ENCODE measurements around the gene CCL14. TPM values are rescaled to one million over a fixed set of nuclear protein-coding genes. Genes with fewer than 3 reads are reported as not detected.
A peak's percentile ranks its signal among the peaks of the same experiment; 100 is the strongest.

CCL14 gene
- total and polyA plus RNA-seq, 2 of the 8 experiments (the other 6 are each of a cell fraction or from before 2014, with no cell fraction given): not detected

DNA sequence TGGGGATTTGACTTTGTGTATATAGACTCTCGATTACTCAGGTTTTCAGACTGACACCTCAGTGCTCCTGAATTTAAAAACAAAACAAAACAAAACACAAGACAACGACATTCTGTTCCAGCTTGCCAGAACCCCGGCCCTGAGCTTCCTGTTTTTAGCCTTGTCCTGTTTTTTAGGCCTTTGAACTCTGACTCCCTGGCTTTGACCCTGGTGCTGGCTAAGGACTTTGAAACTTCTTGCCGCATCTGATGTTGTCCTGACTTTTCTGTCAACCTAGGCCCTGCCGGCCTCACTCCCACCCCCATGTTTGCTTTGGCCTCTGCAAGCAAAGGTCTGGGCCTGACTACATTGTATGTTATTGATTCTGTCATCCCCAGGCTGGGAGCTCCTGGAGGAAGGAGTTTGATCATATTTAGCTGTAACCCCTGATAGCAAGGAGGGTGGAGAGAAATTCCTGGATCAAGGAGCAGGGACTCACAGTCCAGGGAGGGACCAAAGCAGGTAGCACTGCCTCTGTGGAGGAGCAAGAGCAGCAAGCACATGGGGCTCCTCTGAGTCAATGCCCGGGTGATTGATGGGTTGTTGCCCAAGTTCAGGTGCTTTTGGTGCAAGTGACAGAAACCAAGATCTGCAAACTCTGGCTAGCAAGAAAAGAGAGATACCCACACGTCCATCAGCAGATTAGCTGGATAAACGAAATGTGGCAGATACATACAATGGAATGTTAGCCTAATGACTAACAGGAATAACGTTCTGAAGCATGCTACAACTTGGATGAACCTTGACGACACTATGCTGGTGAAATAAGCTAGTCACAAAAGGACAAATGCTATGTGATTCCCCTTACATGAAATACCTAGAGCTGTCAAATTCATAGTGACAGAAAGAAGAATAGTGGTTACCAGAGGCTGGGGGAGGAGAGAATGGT, 12.9 kb downstream of the CCL14 start:
- Histone ChIP-seq H4K91ac (replicated peaks; ENCODE audit: insufficient read length, low read length) (no peak overlapping the region), H3K4ac (replicated peaks; ENCODE audit: insufficient read length, low read depth, low read length) (no peak overlapping the region), H3K56ac (replicated peaks; ENCODE audit: insufficient read length, low read depth, low read length) (no peak overlapping the region), H3K9ac (replicated peaks in 1 of 4; ENCODE audit: extremely low read depth in 1 of 4, low read depth in 3 of 4, low read length in 3 of 4) (no peak overlapping the region), H2AFZ (ENCODE audit: low read length) (no peak overlapping the region), H2BK20ac (ENCODE audit: low read length) (no peak overlapping the region), H2BK5ac (ENCODE audit: low read depth, low read length) (no peak overlapping the region; the same call in 1 of the 2 replicates), H3K23me2 (ENCODE audit: low read depth, low read length) (no peaks in the 10 kb centered on the region), H2AK5ac (ENCODE audit: low read depth, low read length) (no peak overlapping the region), H3K27ac (ENCODE audit: low read depth, low read length) (no peak overlapping the region), H3K4me3 (ENCODE audit: extremely low read depth in 1 of 4, insufficient read depth in 2 of 4, low read depth in 3 of 4, low read length in 4 of 4) (no peak overlapping the region), H4K20me1 (replicated peaks in 1 of 2; ENCODE audit: control insufficient read depth in 1 of 2, insufficient read depth in 2 of 2, low read length in 2 of 2) (no peaks in the 10 kb centered on the region), H2BK12ac (ENCODE audit: low read depth, low read length) (no peak overlapping the region), H3K79me1 (ENCODE audit: low read depth, low read length) (no peaks in the 10 kb centered on the region), H3K27me3 (replicated peaks in 1 of 4; ENCODE audit: control insufficient read depth in 3 of 4, extremely low read depth in 1 of 4, insufficient read depth in 3 of 4, low read length in 3 of 4) (no peaks in the 10 kb centered on the region), H3K79me2 (ENCODE audit: control insufficient read depth in 1 of 2, insufficient read depth in 2 of 2, low read length in 2 of 2) (no peaks in the 10 kb centered on the region), H2BK120ac (replicated peaks; ENCODE audit: low read depth, low read length) (no peak overlapping the region), H3K14ac (ENCODE audit: insufficient read length) (no peak overlapping the region), H3K23ac (ENCODE audit: insufficient read length) (no peak overlapping the region), H3K9me3 (ENCODE audit: insufficient read depth in 2 of 2, low read depth in 1 of 2, low read length in 1 of 2) (no peaks in the 10 kb centered on the region), H2BK15ac (ENCODE audit: low read length) (no peak overlapping the region), H3K36me3 (ENCODE audit: control insufficient read depth in 2 of 4, insufficient read depth in 4 of 4, low read length in 3 of 4) (no peaks in the 10 kb centered on the region), H4K5ac (ENCODE audit: insufficient read length, low read depth, low read length) (no peak overlapping the region), H3K18ac (ENCODE audit: extremely low read depth, low read length) (no peak overlapping the region), H4K8ac (ENCODE audit: extremely low read depth, insufficient read depth, low read length) (peak overlapping the region; percentile 65; the same call in 1 of the 2 replicates), H3K4me1 (replicated peaks in 1 of 4; ENCODE audit: control insufficient read depth in 3 of 4, insufficient read depth in 4 of 4, low read length in 3 of 4) (peaks cover 0 to 2% (median 0%) of the 10 kb centered on the region in 4 experiments; a peak in 2 of 7 replicates), H3K4me2 (ENCODE audit: insufficient read depth in 1 of 2, low read depth in 2 of 2, low read length in 2 of 2) (no peak overlapping the region)
- DNase-seq (ENCODE audit: low read depth in 1 of 2, low spot score in 2 of 2) (no peak), FAIRE-seq (no peak)
- CTCF ChIA-PET (ENCODE audit: partially characterized antibody): interaction anchor here (0.8 to 4.2 kb wide), 7 partner anchors 8 to 175 kb away, joined by 3 to 11 read pairs (median 3); partner anchors contain the start of gene CCL16
- 89% methylated on average over 10 of the region's 10 CpGs; no CpG with 5 or more reads in 1 of the 2 experiments for WGBS, 2 experiments (ENCODE audit: extremely low coverage in 1 of 2, insufficient coverage in 1 of 2, insufficient read length in 1 of 2, insufficient replicate concordance in 2 of 2, low coverage in 1 of 2, low lambda C conversion rate in 2 of 2, missing lambda C conversion rate in 1 of 2)
- POLR2A ChIA-PET (ENCODE audit: partially characterized antibody): no interaction called here
- TF ChIP-seq RBBP5 (IDR thresholded peaks at IDR 0.05; ENCODE audit: borderline replicate concordance, low read depth, low read length) (no peak), JUND (IDR thresholded peaks at IDR 0.05; ENCODE audit: low read length) (no peak), RXRA (IDR thresholded peaks at IDR 0.05; ENCODE audit: insufficient read depth, low read depth, low read length) (no peak), CBX8 (IDR thresholded peaks at IDR 0.05; ENCODE audit: borderline replicate concordance, low read depth, low read length) (no peak), POU5F1 (IDR thresholded peaks at IDR 0.05; ENCODE audit: low read depth, low read length) (no peak), YY1 (IDR thresholded peaks at IDR 0.05; ENCODE audit: low read depth, low read length) (no peak), TBP (IDR thresholded peaks at IDR 0.05; ENCODE audit: low read depth, low read length) (no peak), RFX5 (IDR thresholded peaks at IDR 0.05; ENCODE audit: borderline replicate concordance, low read depth, low read length) (no peak)
- TF ChIP-seq, protein P1, sequence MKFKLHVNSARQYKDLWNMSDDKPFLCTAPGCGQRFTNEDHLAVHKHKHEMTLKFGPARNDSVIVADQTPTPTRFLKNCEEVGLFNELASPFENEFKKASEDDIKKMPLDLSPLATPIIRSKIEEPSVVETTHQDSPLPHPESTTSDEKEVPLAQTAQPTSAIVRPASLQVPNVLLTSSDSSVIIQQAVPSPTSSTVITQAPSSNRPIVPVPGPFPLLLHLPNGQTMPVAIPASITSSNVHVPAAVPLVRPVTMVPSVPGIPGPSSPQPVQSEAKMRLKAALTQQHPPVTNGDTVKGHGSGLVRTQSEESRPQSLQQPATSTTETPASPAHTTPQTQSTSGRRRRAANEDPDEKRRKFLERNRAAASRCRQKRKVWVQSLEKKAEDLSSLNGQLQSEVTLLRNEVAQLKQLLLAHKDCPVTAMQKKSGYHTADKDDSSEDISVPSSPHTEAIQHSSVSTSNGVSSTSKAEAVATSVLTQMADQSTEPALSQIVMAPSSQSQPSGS (IDR thresholded peaks at IDR 0.05; ENCODE audit: low read length): no peak
